ENCODE data around the gene PMPCA.

Gene PMPCA

GRCh38 chr9:136438548-136439480, 28.4 kb downstream of the PMPCA start:
- peak; percentile 31 to 59 (median 41) for DNase-seq

- DNase-seq: peak; percentile 75 to 94 (median 86)
Measured at GRCh38 chr9:136439481-136440408, 29.3 kb downstream of the PMPCA start, which contains the start of gene INPP5E. INPP5E (minus strand) TSS chr9:136439845; CDS start chr9:136439419, 426 bp downstream.

- DNase-seq: no peak
Measured at GRCh38 chr9:136441191-136441680, 30.8 kb downstream of the PMPCA start.

- no peak for DNase-seq
Measured at GRCh38 chr9:136441681-136442245, 31.3 kb downstream of the PMPCA start.

DNA sequence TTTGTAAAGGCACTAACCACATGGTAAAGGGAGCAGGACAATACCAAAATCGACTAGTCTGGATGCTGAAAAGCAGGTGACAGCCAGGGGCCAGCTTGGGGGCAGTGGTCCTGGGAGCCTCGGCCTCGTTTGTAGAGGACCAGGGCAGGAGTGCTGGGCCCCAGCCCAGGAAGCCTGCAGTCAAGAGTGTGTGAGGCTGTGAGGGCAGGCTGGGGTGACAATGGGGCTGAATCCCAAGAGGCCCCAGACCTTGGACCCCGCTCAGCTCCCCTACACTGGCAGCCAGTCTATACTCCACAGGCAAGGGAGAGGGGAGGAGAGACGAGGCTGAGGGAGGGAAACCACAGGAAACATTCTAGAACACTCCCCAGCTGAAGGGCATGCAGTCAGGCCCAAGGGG, 31.8 kb downstream of the PMPCA start:
- DNase-seq: no peak

DNA sequence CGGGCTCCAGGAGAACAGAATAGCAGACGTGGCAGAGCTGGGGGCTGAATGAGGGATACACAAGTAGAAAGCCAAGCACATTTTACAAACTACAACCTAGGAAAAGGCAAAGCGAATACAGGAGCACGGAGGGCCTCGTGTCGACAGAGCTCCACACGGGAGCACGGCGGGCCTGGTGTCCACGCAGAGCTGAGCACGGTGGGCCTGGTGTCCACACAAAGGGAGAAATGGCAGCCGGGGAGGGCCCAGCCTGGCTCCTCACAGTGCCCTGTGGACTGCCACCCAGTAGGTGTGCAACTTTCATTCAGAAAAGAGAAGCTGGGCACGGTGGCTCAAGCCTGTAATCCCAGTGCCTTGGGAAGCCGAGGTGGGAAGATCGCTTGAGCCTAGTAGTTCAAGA, 32.6 kb downstream of the PMPCA start:
- DNase-seq: no peak

DNA sequence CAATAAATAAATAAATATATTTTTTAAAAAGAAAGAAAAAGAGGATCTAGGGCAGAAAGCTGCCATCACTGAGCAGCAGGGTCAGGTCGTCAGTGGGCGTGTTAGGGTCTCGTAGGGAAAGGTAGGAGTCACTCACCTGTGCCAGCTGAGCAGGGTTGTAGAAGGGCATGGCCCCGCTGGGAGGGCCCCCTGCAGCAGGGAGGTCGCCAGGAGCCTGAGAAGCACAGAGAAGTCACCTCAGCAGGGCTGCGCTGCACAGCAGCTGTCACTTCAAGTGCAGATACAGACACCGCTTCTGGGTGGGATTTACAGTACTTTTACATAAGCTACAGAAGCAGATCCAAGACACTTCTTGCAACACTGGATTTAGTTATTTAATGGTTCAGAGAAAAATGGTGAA, 33.2 kb downstream of the PMPCA start:
- no peak for DNase-seq

- no peak for DNase-seq
Measured at GRCh38 chr9:136444102-136444501, 33.6 kb downstream of the PMPCA start.

DNA sequence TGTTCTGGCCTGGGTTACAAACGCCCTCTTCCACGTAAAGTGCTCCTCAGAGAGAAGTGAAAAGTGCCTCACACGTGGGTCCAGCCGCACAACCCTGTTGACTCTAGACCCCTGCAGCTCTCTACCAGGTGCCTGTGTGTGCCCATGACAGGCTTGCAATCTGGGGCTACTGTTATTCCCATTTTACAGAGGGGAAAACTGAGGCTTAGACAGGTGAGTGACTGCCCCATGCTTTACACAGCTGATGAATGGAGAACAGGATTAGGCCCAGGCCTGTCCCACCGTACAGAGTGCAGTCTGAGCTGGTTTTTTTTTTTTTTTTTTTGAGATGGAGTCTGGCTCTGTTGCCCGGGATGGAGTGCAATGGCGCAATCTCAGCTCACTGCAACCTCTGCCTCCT, 35.3 kb downstream of the PMPCA start:
- no peak for DNase-seq

DNA sequence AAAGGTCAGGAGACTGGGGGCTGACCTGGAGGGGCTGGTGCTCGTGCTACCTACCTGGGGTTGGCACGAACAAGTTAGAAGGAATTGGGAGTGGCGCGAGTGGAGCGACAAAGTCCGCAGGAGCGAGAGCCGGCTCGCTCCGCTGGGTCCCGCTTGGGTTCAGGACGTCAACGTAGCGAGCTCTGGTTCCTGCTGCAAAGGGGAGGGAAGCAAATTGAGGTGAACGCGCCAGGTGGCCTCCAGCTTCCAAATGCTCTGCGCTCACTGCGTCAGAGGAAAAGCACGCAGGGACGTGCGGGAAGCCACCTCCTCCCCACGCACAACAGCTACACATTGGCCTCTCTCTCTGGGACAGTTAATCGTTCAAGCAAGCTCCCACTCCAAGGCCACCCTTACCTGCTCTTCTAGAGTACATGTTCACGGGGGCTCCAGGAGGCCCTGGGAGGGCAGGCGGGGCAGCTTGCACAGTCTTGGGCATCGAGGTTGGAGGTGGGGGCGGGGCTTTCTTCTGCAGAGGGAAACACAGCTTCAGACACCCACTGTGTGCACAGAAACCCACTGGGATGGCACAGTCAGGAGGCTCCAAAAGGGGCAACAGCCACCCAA, 36.8 kb downstream of the PMPCA start:
- DNase-seq: no peak

GRCh38 chr9:136448655-136449054, 38.2 kb downstream of the PMPCA start:
- DNase-seq: no peak

GRCh38 chr9:136451221-136451877, 40.9 kb downstream of the PMPCA start:
- DNase-seq: no peak

- no peak for DNase-seq
Measured at GRCh38 chr9:136453326-136453725, 42.9 kb downstream of the PMPCA start.

GRCh38 chr9:136454026-136454796, 43.8 kb downstream of the PMPCA start:
- no peak for DNase-seq

DNA sequence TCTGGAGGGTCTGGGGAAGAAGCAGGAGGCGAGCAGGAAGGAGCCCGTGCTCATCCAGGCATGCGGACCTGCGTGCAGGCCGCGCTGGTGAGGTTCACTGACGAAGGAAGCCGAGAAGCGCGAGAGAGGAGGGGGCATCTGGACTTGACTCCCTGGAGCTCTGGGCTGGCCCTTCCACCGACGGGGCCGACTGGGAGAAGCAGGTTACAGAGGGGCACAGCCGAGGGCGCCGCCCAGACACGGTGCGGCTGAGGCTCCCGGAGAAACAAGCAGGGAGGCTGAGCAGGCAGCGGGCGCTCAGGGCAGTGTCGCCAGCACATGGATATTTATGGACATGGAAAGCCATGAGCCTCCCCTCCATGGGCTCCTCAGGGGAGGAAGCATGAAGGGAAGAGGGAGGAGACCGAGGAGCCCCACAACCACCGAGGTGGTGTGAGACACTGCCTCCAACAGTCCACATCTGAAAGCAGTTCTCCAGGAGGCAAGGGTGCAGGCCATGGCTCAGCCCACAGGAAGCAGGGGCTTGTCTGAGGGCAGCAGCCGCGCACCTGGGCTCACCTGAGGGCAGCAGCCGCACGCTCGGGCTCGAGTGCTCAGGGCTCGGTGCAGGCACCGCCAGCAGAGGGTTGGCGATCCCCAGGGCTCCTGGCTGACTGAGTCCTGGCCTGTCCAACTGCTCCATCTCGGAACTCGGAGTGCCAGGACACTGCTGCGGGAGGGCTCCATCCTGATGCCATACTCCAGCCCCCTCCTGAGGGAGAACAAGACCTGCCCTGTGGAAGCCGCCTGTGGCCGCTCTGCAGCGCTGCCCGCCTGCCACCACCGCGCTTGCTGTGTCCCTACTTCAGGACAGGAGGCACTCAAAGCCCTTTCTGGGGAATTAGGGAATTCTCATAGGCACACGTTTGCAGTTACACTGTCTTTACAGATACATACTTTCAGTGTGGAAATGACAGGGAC, 44.9 kb downstream of the PMPCA start:
- DNase-seq: no peak

DNA sequence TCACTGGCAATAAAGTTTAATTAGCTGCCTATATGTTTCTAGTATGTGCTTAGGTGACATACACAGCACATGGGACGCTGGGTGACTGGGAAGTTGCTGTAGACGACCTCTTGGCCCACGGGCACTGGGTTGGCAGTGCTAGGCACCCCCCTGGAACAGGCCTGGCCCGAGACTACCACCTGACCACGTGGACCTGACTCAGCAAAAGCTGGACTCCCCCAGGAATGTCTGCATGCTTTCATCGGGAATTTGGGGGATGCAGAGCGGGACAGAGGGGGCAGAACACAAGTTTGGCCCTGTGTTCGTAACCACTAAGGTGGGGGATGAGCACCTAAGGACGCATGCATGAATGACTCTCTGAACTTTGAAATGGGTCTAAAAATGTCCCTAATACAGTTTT, 45.8 kb downstream of the PMPCA start:
- no peak for DNase-seq

DNA sequence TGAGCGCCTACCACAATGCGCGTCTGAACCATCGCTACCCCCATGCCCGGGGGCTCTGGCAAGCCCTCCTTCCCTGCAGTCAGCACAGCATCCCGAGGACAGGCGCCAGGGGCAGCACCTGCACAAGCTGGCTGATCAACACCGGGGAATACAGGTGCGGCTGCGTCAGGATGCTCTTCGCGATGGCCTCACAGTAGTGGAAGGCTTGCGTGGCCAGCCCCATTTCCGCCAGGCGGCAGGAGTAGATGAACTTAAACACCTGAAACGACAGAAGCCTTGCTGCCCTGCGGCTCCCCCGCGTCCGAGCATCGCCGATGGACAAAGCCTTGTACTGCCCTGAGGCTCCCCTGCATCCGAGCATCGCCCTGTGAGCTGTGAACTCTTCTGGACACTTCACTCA, 46.9 kb downstream of the PMPCA start:
- DNase-seq: no peak

GRCh38 chr9:136459425-136459824, 49.0 kb downstream of the PMPCA start:
- no peak for DNase-seq

- DNase-seq: no peak
Measured at GRCh38 chr9:136460772-136461325, 50.4 kb downstream of the PMPCA start.

GRCh38 chr9:136462664-136463063, 52.2 kb downstream of the PMPCA start:
- no peak for DNase-seq

Data from suppressor macrophage treated with lipopolysaccharide for 1 hour (primary cell).